K562 (cell line): ENCODE results near the gene TIAL1. TPM values are rescaled to one million over a fixed set of nuclear protein-coding genes. Genes with fewer than 3 reads are reported as not detected.

Source experiments
- ESRRB ChIP-seq: fragments of 250-450 bp; sonication (Bioruptor Pico); IDR thresholded peaks from 2 replicates; pipeline ENCODE4 v1.5.0; 2020; ENCODE audit warnings: mild to moderate bottlenecking, moderate library complexity, borderline replicate concordance
- ETV1 ChIP-seq: fragments of 450-650 bp; conservative IDR thresholded peaks from 2 replicates; pipeline ENCODE4 v1.6.1; 2016; ENCODE audit warnings: missing genetic modification characterization, control low read depth, low read depth, missing compliant biosample characterization
- HDAC1 ChIP-seq, 2 experiments: fragments of 450-650 bp; IDR thresholded peaks; 2 replicates each; pipeline ENCODE4 v1.6.1; 2016 to 2017; ENCODE audit warnings: inconsistent platforms in 1 of 2, mild to moderate bottlenecking in 1 of 2, moderate library complexity in 1 of 2
- ILF3 ChIP-seq: fragments of 450-650 bp; IDR thresholded peaks from 2 replicates; pipeline ENCODE4 v1.6.1; 2018; ENCODE audit warnings: antibody characterized with exemption, mild to moderate bottlenecking, moderate library complexity, borderline replicate concordance
- MBD2 ChIP-seq: sonication (generic); IDR thresholded peaks from 2 replicates; pipeline ENCODE4 v1.6.1; 2016; ENCODE audit warnings: low read depth, borderline replicate concordance
- NELFE ChIP-seq: IDR thresholded peaks from 2 replicates; pipeline ENCODE4 v1.6.1; 2011; ENCODE audit warnings: mild to moderate bottlenecking; ENCODE audit not compliant: insufficient read depth, insufficient read length
- POU5F1 ChIP-seq: fragments of 150-350 bp; IDR thresholded peaks from 2 replicates; pipeline ENCODE4 v1.6.1; 2014; ENCODE audit warnings: borderline replicate concordance, low read length, low read depth, mild to moderate bottlenecking; ENCODE audit not compliant: partially characterized antibody
- RBBP5 ChIP-seq: fragments of 200-600 bp; sonication (generic); IDR thresholded peaks from 2 replicates; pipeline ENCODE4 v1.6.1; 2012; ENCODE audit warnings: borderline replicate concordance, mild to moderate bottlenecking, low read length, control low read depth, inconsistent platforms; ENCODE audit not compliant: insufficient read depth, poor library complexity, severe bottlenecking
- SMARCE1 ChIP-seq: fragments of 450-650 bp; IDR thresholded peaks from 2 replicates; pipeline ENCODE4 v1.7.1; 2016; ENCODE audit warnings: mild to moderate bottlenecking
- SRSF1 ChIP-seq: fragments of 200-400 bp; formaldehyde crosslinking; IDR thresholded peaks from 2 replicates; pipeline ENCODE4 v1.6.1; 2017; ENCODE audit warnings: mild to moderate bottlenecking, low read depth, low read length, moderate library complexity
- U2AF1 ChIP-seq: fragments of 200-400 bp; formaldehyde crosslinking; optimal IDR thresholded peaks from 2 replicates; pipeline ENCODE3; 2017; ENCODE audit warnings: mild to moderate bottlenecking, low read depth, low read length, moderate library complexity
- polyA plus RNA-seq, 8 experiments: library from polyadenylated mRNA; depleted of rRNA in 4 of 8; stranded (reverse) in 5 of 8; unstranded in 3 of 8; fragments of >200 nt; fragmentation: Nextera tagmentation in 2 of 8; fragmentation: Illumina TruSeq in 1 of 8; extraction: Ambion mirVana in 2 of 8; extraction: Trizol in 1 of 8; gene quantifications; 2 replicates each; pipeline versions ENCODE4 v1.2.1 to v1.2.3, GENCODE V29; 2011 to 2014; ENCODE audit warnings: inconsistent platforms in 1 of 8, missing spikeins in 1 of 8
- total RNA-seq, 7 experiments: library from RNA; depleted of rRNA in 6 of 7; stranded (reverse); fragments of >200 nt in 6 of 7; fragmentation: Illumina TruSeq in 2 of 7; extraction: Trizol in 2 of 7; gene quantifications; 2 replicates each; pipeline versions ENCODE4 v1.2.1 to v1.2.3, GENCODE V29; 2011 to 2021; ENCODE audit warnings: low replicate concordance in 1 of 7
- TF ChIP-seq, protein P1 (sequence below): fragments of 200-800 bp; sonication (Bioruptor generic); IDR thresholded peaks from 2 replicates; pipeline ENCODE4 v1.6.1; 2016; ENCODE audit warnings: missing genetic modification characterization, missing compliant biosample characterization
- TF ChIP-seq, protein P2 (sequence below), 2 experiments: fragments of 450-650 bp in 1 of 2; sonication (generic) in 1 of 2; formaldehyde crosslinking in 1 of 2; IDR thresholded peaks in 1 of 2; conservative IDR thresholded peaks in 1 of 2; 2 replicates each; pipeline versions ENCODE4 v1.6.1 to v1.8.1; 2016 to 2023; ENCODE audit warnings: mild to moderate bottlenecking in 2 of 2, moderate library complexity in 2 of 2, inconsistent platforms in 1 of 2, missing genetic modification reagents in 1 of 2
- TF ChIP-seq, protein P3 (sequence below): sonication (generic); formaldehyde crosslinking; IDR thresholded peaks from 2 replicates; pipeline ENCODE4 v1.5.0; 2020; ENCODE audit warnings: missing genetic modification reagents
- TF ChIP-seq, protein P4 (sequence below): sonication (generic); formaldehyde crosslinking; IDR thresholded peaks from 2 replicates; pipeline ENCODE4 v1.8.0; 2022; ENCODE audit warnings: missing genetic modification reagents, mild to moderate bottlenecking, moderate library complexity, borderline replicate concordance

TIAL1 gene
- total and polyA plus RNA-seq, 9 of the 15 experiments (the other 6 are each of a cell fraction or from before 2014, with no cell fraction given) = 22.5 to 126 (median 58.2) TPM

DNA sequence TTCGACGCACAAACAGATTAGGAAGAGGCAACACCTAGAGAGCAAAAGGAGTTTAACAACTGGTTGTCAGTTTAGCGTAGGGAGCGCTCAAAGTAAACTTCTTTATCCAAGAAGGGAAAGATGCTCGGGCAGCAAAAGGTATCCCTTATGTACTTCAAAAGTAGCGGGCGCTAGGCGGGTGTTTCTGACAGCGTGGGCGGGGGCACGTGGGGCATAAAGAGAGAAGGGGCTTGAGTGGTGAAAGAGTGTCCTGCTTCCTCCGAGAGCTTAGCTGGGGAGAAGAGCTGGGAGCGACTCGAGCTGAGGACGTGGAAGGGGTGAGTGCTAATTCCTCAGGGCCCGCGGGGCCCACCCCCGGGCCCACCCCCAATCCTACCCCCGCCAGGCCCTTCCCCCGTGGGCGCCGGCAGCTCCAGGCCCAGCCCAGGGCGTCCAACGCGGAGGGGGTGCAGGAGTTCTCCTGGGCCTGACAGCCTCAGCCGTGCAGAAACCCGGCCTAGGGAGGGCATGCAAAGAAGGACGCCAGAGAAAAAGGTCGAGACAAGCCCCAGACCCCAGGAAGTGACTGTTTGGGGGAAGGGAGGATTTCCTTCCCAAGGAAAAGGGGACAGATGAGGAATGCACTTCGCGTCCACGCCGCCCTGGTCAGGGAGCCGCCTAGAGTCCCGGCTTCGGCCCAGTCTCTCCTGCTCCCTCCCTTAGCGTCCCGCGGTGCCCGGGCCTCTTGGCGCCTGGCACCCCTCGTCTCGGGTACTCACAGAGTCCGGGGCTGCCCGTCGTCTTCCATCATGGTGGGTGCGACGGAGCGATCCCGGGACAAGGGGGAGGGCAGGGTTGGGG, 868 bp downstream of the TIAL1 start (continued):
- no peak for TF ChIP-seq NELFE
- TF ChIP-seq ILF3 = no peak
- TF ChIP-seq ESRRB (CRISPR knock-in tag) = no peak
- no peak for TF ChIP-seq POU5F1
- TF ChIP-seq, protein P1, sequence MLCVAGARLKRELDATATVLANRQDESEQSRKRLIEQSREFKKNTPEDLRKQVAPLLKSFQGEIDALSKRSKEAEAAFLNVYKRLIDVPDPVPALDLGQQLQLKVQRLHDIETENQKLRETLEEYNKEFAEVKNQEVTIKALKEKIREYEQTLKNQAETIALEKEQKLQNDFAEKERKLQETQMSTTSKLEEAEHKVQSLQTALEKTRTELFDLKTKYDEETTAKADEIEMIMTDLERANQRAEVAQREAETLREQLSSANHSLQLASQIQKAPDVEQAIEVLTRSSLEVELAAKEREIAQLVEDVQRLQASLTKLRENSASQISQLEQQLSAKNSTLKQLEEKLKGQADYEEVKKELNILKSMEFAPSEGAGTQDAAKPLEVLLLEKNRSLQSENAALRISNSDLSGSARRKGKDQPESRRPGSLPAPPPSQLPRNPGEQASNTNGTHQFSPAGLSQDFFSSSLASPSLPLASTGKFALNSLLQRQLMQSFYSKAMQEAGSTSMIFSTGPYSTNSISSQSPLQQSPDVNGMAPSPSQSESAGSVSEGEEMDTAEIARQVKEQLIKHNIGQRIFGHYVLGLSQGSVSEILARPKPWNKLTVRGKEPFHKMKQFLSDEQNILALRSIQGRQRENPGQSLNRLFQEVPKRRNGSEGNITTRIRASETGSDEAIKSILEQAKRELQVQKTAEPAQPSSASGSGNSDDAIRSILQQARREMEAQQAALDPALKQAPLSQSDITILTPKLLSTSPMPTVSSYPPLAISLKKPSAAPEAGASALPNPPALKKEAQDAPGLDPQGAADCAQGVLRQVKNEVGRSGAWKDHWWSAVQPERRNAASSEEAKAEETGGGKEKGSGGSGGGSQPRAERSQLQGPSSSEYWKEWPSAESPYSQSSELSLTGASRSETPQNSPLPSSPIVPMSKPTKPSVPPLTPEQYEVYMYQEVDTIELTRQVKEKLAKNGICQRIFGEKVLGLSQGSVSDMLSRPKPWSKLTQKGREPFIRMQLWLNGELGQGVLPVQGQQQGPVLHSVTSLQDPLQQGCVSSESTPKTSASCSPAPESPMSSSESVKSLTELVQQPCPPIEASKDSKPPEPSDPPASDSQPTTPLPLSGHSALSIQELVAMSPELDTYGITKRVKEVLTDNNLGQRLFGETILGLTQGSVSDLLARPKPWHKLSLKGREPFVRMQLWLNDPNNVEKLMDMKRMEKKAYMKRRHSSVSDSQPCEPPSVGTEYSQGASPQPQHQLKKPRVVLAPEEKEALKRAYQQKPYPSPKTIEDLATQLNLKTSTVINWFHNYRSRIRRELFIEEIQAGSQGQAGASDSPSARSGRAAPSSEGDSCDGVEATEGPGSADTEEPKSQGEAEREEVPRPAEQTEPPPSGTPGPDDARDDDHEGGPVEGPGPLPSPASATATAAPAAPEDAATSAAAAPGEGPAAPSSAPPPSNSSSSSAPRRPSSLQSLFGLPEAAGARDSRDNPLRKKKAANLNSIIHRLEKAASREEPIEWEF (CRISPR knock-in tag) = no peak
- TF ChIP-seq, protein P2, sequence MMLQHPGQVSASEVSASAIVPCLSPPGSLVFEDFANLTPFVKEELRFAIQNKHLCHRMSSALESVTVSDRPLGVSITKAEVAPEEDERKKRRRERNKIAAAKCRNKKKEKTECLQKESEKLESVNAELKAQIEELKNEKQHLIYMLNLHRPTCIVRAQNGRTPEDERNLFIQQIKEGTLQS (IDR thresholded peaks at IDR 0.05) = no peak
- TF ChIP-seq, protein P2 (CRISPR knock-in tag; conservative IDR thresholded peaks at IDR 0.05) = no peak
- no peak for TF ChIP-seq SRSF1
- TF ChIP-seq MBD2 = no peak
- TF ChIP-seq RBBP5 = no peak
- peak in 1 of 2 experiments; percentile 43; a peak in 1 of 4 replicates for TF ChIP-seq HDAC1 (IDR thresholded peaks at IDR 0.05)
- TF ChIP-seq, protein P3, sequence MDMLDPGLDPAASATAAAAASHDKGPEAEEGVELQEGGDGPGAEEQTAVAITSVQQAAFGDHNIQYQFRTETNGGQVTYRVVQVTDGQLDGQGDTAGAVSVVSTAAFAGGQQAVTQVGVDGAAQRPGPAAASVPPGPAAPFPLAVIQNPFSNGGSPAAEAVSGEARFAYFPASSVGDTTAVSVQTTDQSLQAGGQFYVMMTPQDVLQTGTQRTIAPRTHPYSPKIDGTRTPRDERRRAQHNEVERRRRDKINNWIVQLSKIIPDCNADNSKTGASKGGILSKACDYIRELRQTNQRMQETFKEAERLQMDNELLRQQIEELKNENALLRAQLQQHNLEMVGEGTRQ (CRISPR knock-in tag) = peak; percentile 40
- TF ChIP-seq ETV1 = no peak
- no peak for TF ChIP-seq U2AF1
- TF ChIP-seq, protein P4, sequence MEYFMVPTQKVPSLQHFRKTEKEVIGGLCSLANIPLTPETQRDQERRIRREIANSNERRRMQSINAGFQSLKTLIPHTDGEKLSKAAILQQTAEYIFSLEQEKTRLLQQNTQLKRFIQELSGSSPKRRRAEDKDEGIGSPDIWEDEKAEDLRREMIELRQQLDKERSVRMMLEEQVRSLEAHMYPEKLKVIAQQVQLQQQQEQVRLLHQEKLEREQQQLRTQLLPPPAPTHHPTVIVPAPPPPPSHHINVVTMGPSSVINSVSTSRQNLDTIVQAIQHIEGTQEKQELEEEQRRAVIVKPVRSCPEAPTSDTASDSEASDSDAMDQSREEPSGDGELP (CRISPR knock-in tag) = peak; percentile 18; the same call in 1 of the 2 replicates
- peak; percentile 8; the same call in 1 of the 2 replicates for TF ChIP-seq SMARCE1
